PFSK-1 (cell line): Measurements from ENCODE around the gene PRR3.

Experiments
- POLR2AphosphoS5 ChIP-seq: IDR thresholded peaks from 2 replicates; pipeline ENCODE4 v1.6.1; 2012; ENCODE audit warnings: low read depth, mild to moderate bottlenecking, control low read depth, low read length, moderate library complexity
- TF ChIP-seq, protein P1 (sequence below), 2 experiments: IDR thresholded peaks; 2 replicates each; pipeline versions ENCODE4 v1.6.1 to v1.8.0; 2011 to 2012; ENCODE audit warnings: low read depth in 2 of 2, low read length in 2 of 2, control low read depth in 1 of 2, inconsistent platforms in 1 of 2, mild to moderate bottlenecking in 1 of 2, moderate library complexity in 1 of 2; ENCODE audit not compliant: insufficient read depth in 1 of 2

DNA sequence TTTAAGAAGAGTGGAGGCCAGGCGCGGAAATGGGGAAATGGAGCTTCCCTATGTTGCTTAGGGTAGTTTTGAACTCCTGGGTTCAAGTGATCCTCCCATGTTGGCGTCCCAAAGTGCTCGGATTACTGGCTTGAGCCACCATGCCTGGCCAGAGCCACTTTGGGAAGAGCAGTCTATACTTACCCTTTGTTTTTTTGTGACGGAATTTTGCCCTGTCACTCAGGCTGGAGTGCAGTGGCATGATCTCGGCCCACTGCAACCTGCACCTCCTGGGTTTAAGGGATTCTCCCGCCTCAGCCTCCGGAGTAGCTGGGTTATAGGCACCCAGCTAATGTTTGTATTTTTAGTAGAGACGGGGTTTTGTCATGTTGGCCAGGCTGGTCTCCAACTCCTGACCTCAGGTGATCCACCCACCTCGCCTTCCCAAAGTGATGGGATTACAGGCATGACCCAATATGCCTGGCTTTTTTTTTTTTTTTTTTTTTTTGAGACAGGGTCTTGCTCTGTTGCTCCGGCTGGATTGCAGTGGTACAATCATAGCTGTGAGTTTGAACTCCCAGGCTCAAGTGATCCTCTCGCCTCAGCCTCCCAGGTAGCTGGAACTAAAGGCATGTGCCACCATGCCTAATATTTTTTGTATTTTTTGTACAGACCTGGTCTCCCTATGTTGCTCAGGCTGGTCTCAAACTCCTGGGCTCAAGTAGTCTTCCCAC is 42.0 kb downstream of the PRR3 start:
- TF ChIP-seq, protein P1, sequence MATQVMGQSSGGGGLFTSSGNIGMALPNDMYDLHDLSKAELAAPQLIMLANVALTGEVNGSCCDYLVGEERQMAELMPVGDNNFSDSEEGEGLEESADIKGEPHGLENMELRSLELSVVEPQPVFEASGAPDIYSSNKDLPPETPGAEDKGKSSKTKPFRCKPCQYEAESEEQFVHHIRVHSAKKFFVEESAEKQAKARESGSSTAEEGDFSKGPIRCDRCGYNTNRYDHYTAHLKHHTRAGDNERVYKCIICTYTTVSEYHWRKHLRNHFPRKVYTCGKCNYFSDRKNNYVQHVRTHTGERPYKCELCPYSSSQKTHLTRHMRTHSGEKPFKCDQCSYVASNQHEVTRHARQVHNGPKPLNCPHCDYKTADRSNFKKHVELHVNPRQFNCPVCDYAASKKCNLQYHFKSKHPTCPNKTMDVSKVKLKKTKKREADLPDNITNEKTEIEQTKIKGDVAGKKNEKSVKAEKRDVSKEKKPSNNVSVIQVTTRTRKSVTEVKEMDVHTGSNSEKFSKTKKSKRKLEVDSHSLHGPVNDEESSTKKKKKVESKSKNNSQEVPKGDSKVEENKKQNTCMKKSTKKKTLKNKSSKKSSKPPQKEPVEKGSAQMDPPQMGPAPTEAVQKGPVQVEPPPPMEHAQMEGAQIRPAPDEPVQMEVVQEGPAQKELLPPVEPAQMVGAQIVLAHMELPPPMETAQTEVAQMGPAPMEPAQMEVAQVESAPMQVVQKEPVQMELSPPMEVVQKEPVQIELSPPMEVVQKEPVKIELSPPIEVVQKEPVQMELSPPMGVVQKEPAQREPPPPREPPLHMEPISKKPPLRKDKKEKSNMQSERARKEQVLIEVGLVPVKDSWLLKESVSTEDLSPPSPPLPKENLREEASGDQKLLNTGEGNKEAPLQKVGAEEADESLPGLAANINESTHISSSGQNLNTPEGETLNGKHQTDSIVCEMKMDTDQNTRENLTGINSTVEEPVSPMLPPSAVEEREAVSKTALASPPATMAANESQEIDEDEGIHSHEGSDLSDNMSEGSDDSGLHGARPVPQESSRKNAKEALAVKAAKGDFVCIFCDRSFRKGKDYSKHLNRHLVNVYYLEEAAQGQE (IDR thresholded peaks at IDR 0.05; ENCODE audit: insufficient read depth in 1 of 2, low read depth in 2 of 2, low read length in 2 of 2): no peak
- no peak for TF ChIP-seq POLR2AphosphoS5
